ENCODE data around the gene FOCAD.

- no peak for TF ChIP-seq POLR2A (IDR thresholded peaks at IDR 0.05)
- TF ChIP-seq, protein P1, sequence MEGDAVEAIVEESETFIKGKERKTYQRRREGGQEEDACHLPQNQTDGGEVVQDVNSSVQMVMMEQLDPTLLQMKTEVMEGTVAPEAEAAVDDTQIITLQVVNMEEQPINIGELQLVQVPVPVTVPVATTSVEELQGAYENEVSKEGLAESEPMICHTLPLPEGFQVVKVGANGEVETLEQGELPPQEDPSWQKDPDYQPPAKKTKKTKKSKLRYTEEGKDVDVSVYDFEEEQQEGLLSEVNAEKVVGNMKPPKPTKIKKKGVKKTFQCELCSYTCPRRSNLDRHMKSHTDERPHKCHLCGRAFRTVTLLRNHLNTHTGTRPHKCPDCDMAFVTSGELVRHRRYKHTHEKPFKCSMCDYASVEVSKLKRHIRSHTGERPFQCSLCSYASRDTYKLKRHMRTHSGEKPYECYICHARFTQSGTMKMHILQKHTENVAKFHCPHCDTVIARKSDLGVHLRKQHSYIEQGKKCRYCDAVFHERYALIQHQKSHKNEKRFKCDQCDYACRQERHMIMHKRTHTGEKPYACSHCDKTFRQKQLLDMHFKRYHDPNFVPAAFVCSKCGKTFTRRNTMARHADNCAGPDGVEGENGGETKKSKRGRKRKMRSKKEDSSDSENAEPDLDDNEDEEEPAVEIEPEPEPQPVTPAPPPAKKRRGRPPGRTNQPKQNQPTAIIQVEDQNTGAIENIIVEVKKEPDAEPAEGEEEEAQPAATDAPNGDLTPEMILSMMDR (IDR thresholded peaks at IDR 0.05) = no peak
Measured at GRCh38 chr9:20997503-20998076, 313.5 kb downstream of the FOCAD start.
